Lung (tissue), 12 donors: ENCODE data around the gene GALNT10. TPM values are rescaled to one million over a fixed set of nuclear protein-coding genes. Genes with fewer than 3 reads are reported as not detected.

ENCODE experiments used
- ATAC-seq: fragments of 200-7000 bp; cut with Tn5 transposase; one replicate; pipeline ENCODE4 v1.9.1; 2020; ENCODE audit warnings: moderate number of reproducible peaks; ENCODE audit not compliant: insufficient read depth, low FRiP score
- DNase-seq, 3 donors: peaks; one replicate each; pipeline ENCODE4 v3.0.0-alpha.2; 2013 to 2017
- H3K27ac ChIP-seq, 2 donors: one replicate each; pipeline ENCODE4 v1.5.1; 2013; ENCODE audit warnings: mild to moderate bottlenecking in 2 of 2, moderate library complexity in 2 of 2, control low read depth in 1 of 2, inconsistent platforms in 1 of 2, low read depth in 1 of 2, low read length in 1 of 2
- H3K27me3 ChIP-seq, 3 donors: one replicate each; pipeline ENCODE4 v1.5.1; 2013; ENCODE audit warnings: low read length in 2 of 3; ENCODE audit not compliant: control insufficient read depth in 3 of 3, insufficient read depth in 3 of 3
- H3K36me3 ChIP-seq, 4 donors: one replicate each; pipeline ENCODE4 v1.5.1; 2013; ENCODE audit warnings: low read length in 4 of 4, mild to moderate bottlenecking in 1 of 4, moderate library complexity in 1 of 4; ENCODE audit not compliant: control insufficient read depth in 4 of 4, insufficient read depth in 4 of 4
- H3K4me1 ChIP-seq, 5 donors: one replicate each; pipeline ENCODE4 v1.5.1; 2013; ENCODE audit warnings: low read length in 5 of 5, mild to moderate bottlenecking in 2 of 5, moderate library complexity in 1 of 5; ENCODE audit not compliant: control insufficient read depth in 5 of 5, insufficient read depth in 5 of 5
- H3K4me3 ChIP-seq: one replicate; pipeline ENCODE4 v1.5.1; 2013; ENCODE audit warnings: mild to moderate bottlenecking, control low read depth, moderate library complexity
- H3K9ac ChIP-seq, 2 donors: one replicate each; pipeline ENCODE4 v1.5.1; 2013; ENCODE audit warnings: low read length in 2 of 2, control low read depth in 1 of 2; ENCODE audit not compliant: insufficient read depth in 1 of 2
- H3K9me3 ChIP-seq, 4 donors: one replicate each; pipeline ENCODE4 v1.5.1; 2013; ENCODE audit warnings: low read length in 3 of 4, mild to moderate bottlenecking in 1 of 4, moderate library complexity in 1 of 4; ENCODE audit not compliant: control insufficient read depth in 4 of 4, insufficient read depth in 3 of 4
- CTCF ChIP-seq: IDR thresholded peaks from 2 replicates; pipeline ENCODE4 v1.5.1; 2012; ENCODE audit warnings: mild to moderate bottlenecking; ENCODE audit errors: control extremely low read depth, extremely low read depth
- WGBS, 2 donors: extraction: QIAGEN DNeasy Blood & Tissue Kit; methylation state at CpG; one replicate each; pipeline ENCODE4 v1.1.7; 2013; 5-methylcytosine and 5-hydroxymethylcytosine counted together
- polyA plus RNA-seq, 2 donors: library from polyadenylated mRNA; stranded (reverse); fragments of 200-250 nt; gene quantifications; one replicate each; pipeline ENCODE4 v1.2.1, GENCODE V29; 2013
- total RNA-seq, 2 donors: library from RNA; depleted of rRNA in 1 of 2; stranded (reverse); fragments of >200 nt in 1 of 2; gene quantifications; one replicate each; pipeline ENCODE4 v1.2.1, GENCODE V29; 2014 to 2021
- donor health status: control.
- donor health status: control.
- donor health status: Bipolar disorder and iron deficiency.
- donor health status: healthy.
- donor health status: DM: yes; HTN: yes; CAD: no.

GALNT10 gene
- total and polyA plus RNA-seq, 4 donors = 9.0 to 70.2 (median 22.0) TPM

GRCh38 chr5:154242442-154242841 is 51.9 kb downstream of the GALNT10 start:
- no peak for ATAC-seq

GRCh38 chr5:154242964-154243376 is 52.4 kb downstream of the GALNT10 start:
- H3K9ac ChIP-seq = no peak overlapping the region
- H3K4me1 ChIP-seq = peaks cover 0 to 9% (median 0%) of the 10 kb centered on the region in 5 donors
- 25 to 73% methylated on average over 1 of the region's 1 CpG for WGBS, 2 donors
- DNase-seq = no peak
- no peaks in the 10 kb centered on the region for H3K27me3 ChIP-seq
- no peaks in the 10 kb centered on the region for H3K36me3 ChIP-seq
- ATAC-seq = no peak
- H3K27ac ChIP-seq = no peak overlapping the region
- TF ChIP-seq CTCF = no peak
- H3K4me3 ChIP-seq = no peak overlapping the region
- H3K9me3 ChIP-seq = peaks cover 0 to 1% (median 0%) of the 10 kb centered on the region in 4 donors

More at GRCh38 chr5:154242442-154242841, 51.9 kb downstream of the GALNT10 start:
- no peaks in the 10 kb centered on the region for H3K36me3 ChIP-seq
- H3K9me3 ChIP-seq = peaks cover 0 to 1% (median 0%) of the 10 kb centered on the region in 4 donors
- H3K4me1 ChIP-seq = peaks cover 0 to 9% (median 0%) of the 10 kb centered on the region in 5 donors
- no peak overlapping the region for H3K27ac ChIP-seq
- no peaks in the 10 kb centered on the region for H3K27me3 ChIP-seq
- no peak overlapping the region for H3K9ac ChIP-seq
- H3K4me3 ChIP-seq = no peak overlapping the region
- no peak for TF ChIP-seq CTCF
- no peak for DNase-seq
- WGBS, 2 donors = 84 to 94% methylated on average over 1 of the region's 1 CpG

- 87 to 94% methylated on average over 2 of the region's 2 CpGs for WGBS, 2 donors
- Histone ChIP-seq H3K9me3 (peaks cover 0 to 1% (median 0%) of the 10 kb centered on the region in 4 donors), H3K9ac (no peak overlapping the region), H3K27ac (no peak overlapping the region), H3K36me3 (no peaks in the 10 kb centered on the region), H3K4me1 (peaks cover 0 to 9% (median 0%) of the 10 kb centered on the region in 5 donors), H3K4me3 (no peak overlapping the region), H3K27me3 (no peaks in the 10 kb centered on the region)
- ATAC-seq (no peak), DNase-seq (no peak)
- no peak for TF ChIP-seq CTCF
These were observed 53.2 kb downstream of the GALNT10 start for GRCh38 chr5:154243736-154244135.

GRCh38 chr5:154244476-154244875 is 53.9 kb downstream of the GALNT10 start:
- DNase-seq (no peak), ATAC-seq (no peak)
- Histone ChIP-seq H3K27me3 (no peaks in the 10 kb centered on the region), H3K9ac (no peak overlapping the region), H3K4me3 (no peak overlapping the region), H3K9me3 (no peaks in the 10 kb centered on the region), H3K27ac (no peak overlapping the region), H3K4me1 (peaks cover 0 to 9% (median 0%) of the 10 kb centered on the region in 5 donors), H3K36me3 (no peaks in the 10 kb centered on the region)
- TF ChIP-seq CTCF = no peak
- 82 to 90% methylated on average over 3 of the region's 3 CpGs for WGBS, 2 donors
